Measurements from ENCODE around the gene STARD8. TPM values are rescaled to one million over a fixed set of nuclear protein-coding genes. Genes with fewer than 3 reads are reported as not detected.

Gene STARD8
- total RNA-seq, 1 donor from 2014 or later: 14.0 TPM

- Histone ChIP-seq H3K27me3 (no peaks in the 10 kb centered on the region), H3K27ac (no peak overlapping the region), H3K4me3 (no peak overlapping the region), H3K36me3 (no peaks in the 10 kb centered on the region), H3K9me3 (no peaks in the 10 kb centered on the region), H3K4me1 (no peaks in the 10 kb centered on the region)
- intact Hi-C loops (cut with DNase I): no loop called here
- DNase-seq (ENCODE audit: extremely low spot score in 2 of 2): no peak
- TF ChIP-seq POLR2A (IDR thresholded peaks at IDR 0.05) (no peak), CTCF (IDR thresholded peaks at IDR 0.05) (no peak)
Measured at GRCh38 chrX:68763481-68763880, 116.0 kb downstream of the STARD8 start.

Small RNAs within 50 kb of the gene (small RNA-seq; reads per million reads assigned to genes)
- gene COX6CP12: not detected

Other genes starting within 250 kb of the STARD8 start
- gene OPHN1, start 214.2 kb upstream of the STARD8 start, total RNA-seq: 11.5 TPM
- gene YIPF6, start 148.6 kb upstream of the STARD8 start, total RNA-seq: 19.2 TPM
- gene EFNB1, start 181.4 kb downstream of the STARD8 start, total RNA-seq: 43.0 TPM

Measured in vagina (tissue), 2 donors.